H1 (cell line): Measurements from ENCODE around the gene GEMIN7. TPM values are rescaled to one million over a fixed set of nuclear protein-coding genes. Genes with fewer than 3 reads are reported as not detected.

Experiments
- CHD7 ChIP-seq: fragments of 300-600 bp; sonication (generic); IDR thresholded peaks from 2 replicates; pipeline ENCODE4 v1.7.1; 2012; ENCODE audit warnings: low read length, moderate library complexity, mild to moderate bottlenecking, inconsistent platforms; ENCODE audit not compliant: insufficient replicate concordance
- GABPA ChIP-seq: IDR thresholded peaks from 2 replicates; pipeline ENCODE4 v1.6.1; 2011; ENCODE audit warnings: mild to moderate bottlenecking, low read length, moderate library complexity, borderline replicate concordance; ENCODE audit not compliant: insufficient read depth
- KDM5A ChIP-seq: fragments of 200-600 bp; IDR thresholded peaks from 2 replicates; pipeline ENCODE4 v1.7.1; 2012; ENCODE audit warnings: mild to moderate bottlenecking, low read length, inconsistent platforms, mixed read lengths
- SUZ12 ChIP-seq: fragments of 200-600 bp; sonication (generic); IDR thresholded peaks from 2 replicates; pipeline ENCODE4 v1.6.1; 2012; ENCODE audit warnings: mild to moderate bottlenecking, inconsistent platforms, low read length, moderate library complexity, mixed read lengths
- TCF12 ChIP-seq: IDR thresholded peaks from 2 replicates; pipeline ENCODE4 v1.6.1; 2011; ENCODE audit warnings: low read depth, mild to moderate bottlenecking, low read length
- polyA plus RNA-seq, 7 experiments: library from polyadenylated mRNA; depleted of rRNA in 3 of 7; stranded (reverse) in 5 of 7; unstranded in 2 of 7; fragments of >200 nt in 5 of 7; fragments of 200-250 nt in 2 of 7; gene quantifications; 1 replicate in 5 of 7; 2 replicates in 1 of 7; 4 replicates in 1 of 7; pipeline versions ENCODE4 v1.2.1 to v1.2.3, GENCODE V29; 2011 to 2013; ENCODE audit warnings: missing spikeins in 2 of 7, mixed read lengths in 2 of 7
- total RNA-seq: library from RNA; stranded (reverse); fragmentation: NEBNext Ultra II Directional; extraction: Animal tissue kit (Norgen Biotek cat#: 25700); gene quantifications from 2 replicates; pipeline ENCODE4 v1.2.1, GENCODE V29; 2021

The GEMIN7 gene
- total and polyA plus RNA-seq, 2 of the 8 experiments (the other 6 are each of a cell fraction or from before 2014, with no cell fraction given), result 48.0 to 91.6 TPM

- no peak for TF ChIP-seq CHD7
- no peak for TF ChIP-seq KDM5A
- TF ChIP-seq GABPA, result no peak
- TF ChIP-seq SUZ12, result no peak
- no peak for TF ChIP-seq TCF12
These were observed 47.6 kb downstream of the GEMIN7 start (continued) for GRCh38 chr19:45126654-45127053.
